ENCODE data around the gene RNF133. TPM values are rescaled to one million over a fixed set of nuclear protein-coding genes. Genes with fewer than 3 reads are reported as not detected.

RNF133 gene
- total RNA-seq, 2 donors from 2014 or later, result 1.0 to 3.2 TPM

- DNase-seq (ENCODE audit: low spot score), result no peak
- Histone ChIP-seq H3K27ac (no peak overlapping the region), H3K4me1 (replicated peaks) (no peaks in the 10 kb centered on the region), H3K9me3 (no peaks in the 10 kb centered on the region), H3K4me3 (no peak overlapping the region), H3K36me3 (no peaks in the 10 kb centered on the region), H3K27me3 (replicated peaks; ENCODE audit: insufficient read depth) (no peaks in the 10 kb centered on the region)
- WGBS, result 85% methylated on average over 4 of the region's 4 CpGs
- TF ChIP-seq POLR2AphosphoS5 (IDR thresholded peaks at IDR 0.05) (no peak), POLR2A (IDR thresholded peaks at IDR 0.05) (no peak), CTCF (IDR thresholded peaks at IDR 0.05) (no peak)
- intact Hi-C loops (cut with DNase I), result no loop called here
Observed at GRCh38 chr7:122719010-122719578, 20.2 kb upstream of the RNF133 start.

GRCh38 chr7:122717356-122718089 lies 18.6 kb upstream of the RNF133 start:
- no peaks in the 10 kb centered on the region for H3K36me3 ChIP-seq
- no peaks in the 10 kb centered on the region for H3K27me3 ChIP-seq (replicated peaks; ENCODE audit: insufficient read depth)
- intact Hi-C loops (cut with DNase I), result no loop called here
- H3K4me3 ChIP-seq, result no peak overlapping the region
- no peak for DNase-seq (ENCODE audit: low spot score)
- no peak overlapping the region for H3K27ac ChIP-seq
- TF ChIP-seq CTCF (IDR thresholded peaks at IDR 0.05) (no peak), POLR2AphosphoS5 (IDR thresholded peaks at IDR 0.05) (no peak), POLR2A (IDR thresholded peaks at IDR 0.05) (no peak)
- H3K9me3 ChIP-seq, result no peaks in the 10 kb centered on the region
- 98% methylated on average over 6 of the region's 6 CpGs for WGBS
- no peaks in the 10 kb centered on the region for H3K4me1 ChIP-seq (replicated peaks)

GRCh38 chr7:122715183-122715582 lies 16.3 kb upstream of the RNF133 start:
- no peak for TF ChIP-seq CTCF (IDR thresholded peaks at IDR 0.05)
- no peak for TF ChIP-seq POLR2A (IDR thresholded peaks at IDR 0.05)
- intact Hi-C loops (cut with DNase I), result no loop called here
- Histone ChIP-seq H3K27me3 (replicated peaks; ENCODE audit: insufficient read depth) (no peaks in the 10 kb centered on the region), H3K27ac (no peak overlapping the region), H3K4me1 (replicated peaks) (no peaks in the 10 kb centered on the region), H3K36me3 (no peaks in the 10 kb centered on the region), H3K4me3 (no peak overlapping the region), H3K9me3 (no peaks in the 10 kb centered on the region)
- DNase-seq (ENCODE audit: low spot score), result no peak
- WGBS, result 92% methylated on average over 3 of the region's 3 CpGs

GRCh38 chr7:122710916-122711315 lies 12.0 kb upstream of the RNF133 start:
- DNase-seq (ENCODE audit: low spot score), result no peak
- no peaks in the 10 kb centered on the region for H3K36me3 ChIP-seq
- H3K27me3 ChIP-seq (replicated peaks; ENCODE audit: insufficient read depth), result no peaks in the 10 kb centered on the region
- no peaks in the 10 kb centered on the region for H3K4me1 ChIP-seq (replicated peaks)
- TF ChIP-seq POLR2AphosphoS5 (IDR thresholded peaks at IDR 0.05) (no peak), POLR2A (IDR thresholded peaks at IDR 0.05) (no peak), CTCF (IDR thresholded peaks at IDR 0.05) (no peak)
- 93% methylated on average over 1 of the region's 1 CpG for WGBS
- H3K9me3 ChIP-seq, result no peaks in the 10 kb centered on the region
- no peak overlapping the region for H3K4me3 ChIP-seq
- H3K27ac ChIP-seq, result no peak overlapping the region
- intact Hi-C loops (cut with DNase I), result no loop called here
